HL-60/S4 treated with phorbol 12-myristate 13-acetate at 8.2 ng/mL for 4 days and 3 days (cell line): ENCODE measurements around the gene ARID3B.

Experiments
- in situ Hi-C: fragments of 300-500 bp; cut with MboI; formaldehyde crosslinking; loops from 2 replicates; pipeline ENCODE4 v1.15.0; 2022; ENCODE audit warnings: low sequenced_read_pairs

Gene ARID3B

GRCh38 chr15:74603026-74603788 is 62.2 kb downstream of the ARID3B start:
- in situ Hi-C loops = no loop called here

- in situ Hi-C loops = no loop called here
These were observed 63.0 kb downstream of the ARID3B start for GRCh38 chr15:74603789-74604705.

GRCh38 chr15:74604983-74605794 is 64.2 kb downstream of the ARID3B start:
- in situ Hi-C loops = no loop called here

DNA sequence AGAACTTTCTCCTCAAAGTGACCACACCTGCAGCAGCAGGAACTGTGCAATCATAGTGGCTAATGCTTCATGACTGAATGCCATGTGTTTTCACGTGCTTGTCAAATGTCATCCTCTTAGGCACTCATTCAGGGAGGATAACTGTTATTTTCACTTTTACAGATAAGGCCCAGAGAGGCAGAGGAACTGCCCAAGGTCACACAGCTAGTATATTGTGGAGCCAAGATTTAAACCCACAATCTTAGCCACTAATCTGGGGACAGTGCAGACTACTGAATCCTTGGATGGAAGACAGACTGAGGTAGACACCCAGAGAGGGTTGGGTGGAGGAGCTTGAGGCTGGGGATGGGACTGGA is 64.8 kb downstream of the ARID3B start:
- in situ Hi-C loops = no loop called here

GRCh38 chr15:74608786-74609185 is 67.8 kb downstream of the ARID3B start:
- in situ Hi-C loops = no loop called here

DNA sequence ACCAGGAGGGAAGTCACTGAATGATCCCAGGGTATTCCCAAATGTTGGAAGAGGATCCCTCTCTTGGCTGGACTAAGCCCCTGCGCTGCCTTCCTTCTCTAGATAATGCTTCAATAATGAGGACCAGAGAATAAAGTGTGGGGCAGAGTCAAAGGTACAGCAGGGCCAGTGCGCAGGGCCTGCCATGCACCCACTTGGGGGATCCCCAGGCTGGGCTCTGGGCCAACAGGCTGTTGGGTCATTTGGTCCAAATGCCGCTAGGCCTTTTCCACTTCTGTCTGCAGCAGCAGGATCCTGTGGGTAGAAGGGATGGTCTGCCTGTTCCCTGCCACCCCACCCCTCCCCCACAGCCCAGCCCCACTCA is 68.9 kb downstream of the ARID3B start:
- in situ Hi-C loops = no loop called here

DNA sequence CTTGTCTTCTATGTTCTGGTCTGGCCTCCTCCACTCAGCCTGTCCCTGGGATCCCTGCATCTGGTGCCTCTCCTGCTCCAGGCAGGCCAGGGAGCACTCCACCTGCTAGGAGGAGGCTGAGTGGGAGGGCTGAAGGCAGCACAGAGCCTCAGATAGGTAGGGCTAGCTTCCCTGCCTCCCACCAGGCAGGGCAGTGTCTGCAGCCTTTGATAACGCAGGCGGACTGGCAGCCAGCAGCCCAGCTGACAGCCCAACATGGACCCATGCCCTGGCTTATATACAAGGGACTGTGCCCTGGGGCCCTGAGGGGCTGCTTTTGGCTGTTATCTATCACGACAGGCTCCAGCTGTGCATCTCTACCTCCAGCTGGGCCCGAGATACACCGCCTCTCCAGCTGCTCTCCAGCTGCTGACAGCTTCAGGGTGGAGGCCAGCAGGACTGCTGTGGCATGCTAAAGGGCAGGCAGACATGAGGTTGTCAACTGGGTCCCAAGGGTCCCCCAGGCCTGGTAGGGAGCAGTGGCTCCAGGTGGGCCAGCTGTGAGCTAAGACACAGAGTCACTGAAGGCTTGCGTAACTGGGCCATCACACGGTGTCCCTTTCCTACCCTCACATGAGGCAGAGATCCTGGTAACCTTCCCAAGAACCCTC is 69.4 kb downstream of the ARID3B start:
- in situ Hi-C loops = no loop called here

- in situ Hi-C loops = no loop called here
These were observed 70.3 kb downstream of the ARID3B start for GRCh38 chr15:74611341-74611740.

DNA sequence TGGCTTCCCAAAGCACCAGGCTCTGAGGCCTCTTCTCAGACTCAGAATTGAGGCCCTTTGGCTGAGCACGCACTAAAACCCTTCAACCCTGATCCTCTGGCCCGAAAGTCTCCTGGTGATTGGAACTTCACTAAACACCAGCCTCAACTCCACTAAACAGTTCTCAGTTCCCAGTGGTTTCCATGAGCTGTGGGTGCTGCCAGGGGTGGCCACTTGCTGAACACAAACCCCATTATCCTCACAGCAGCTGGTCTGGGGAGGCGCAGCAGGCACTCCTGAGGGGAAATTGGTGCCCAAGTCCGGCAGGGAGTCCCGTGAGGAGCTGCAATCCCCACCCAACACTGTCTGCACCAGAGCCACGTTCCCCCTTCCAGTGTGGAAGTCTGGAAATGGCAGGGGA is 70.8 kb downstream of the ARID3B start:
- in situ Hi-C loops = no loop called here

- in situ Hi-C loops = no loop called here
These were observed 71.7 kb downstream of the ARID3B start for GRCh38 chr15:74612677-74613076.

GRCh38 chr15:74613089-74613952 is 72.3 kb downstream of the ARID3B start:
- in situ Hi-C loops = no loop called here

- in situ Hi-C loops = no loop called here
These were observed 73.1 kb downstream of the ARID3B start for GRCh38 chr15:74613953-74614743.

- in situ Hi-C loops = no loop called here
These were observed 73.9 kb downstream of the ARID3B start for GRCh38 chr15:74614744-74615507.

DNA sequence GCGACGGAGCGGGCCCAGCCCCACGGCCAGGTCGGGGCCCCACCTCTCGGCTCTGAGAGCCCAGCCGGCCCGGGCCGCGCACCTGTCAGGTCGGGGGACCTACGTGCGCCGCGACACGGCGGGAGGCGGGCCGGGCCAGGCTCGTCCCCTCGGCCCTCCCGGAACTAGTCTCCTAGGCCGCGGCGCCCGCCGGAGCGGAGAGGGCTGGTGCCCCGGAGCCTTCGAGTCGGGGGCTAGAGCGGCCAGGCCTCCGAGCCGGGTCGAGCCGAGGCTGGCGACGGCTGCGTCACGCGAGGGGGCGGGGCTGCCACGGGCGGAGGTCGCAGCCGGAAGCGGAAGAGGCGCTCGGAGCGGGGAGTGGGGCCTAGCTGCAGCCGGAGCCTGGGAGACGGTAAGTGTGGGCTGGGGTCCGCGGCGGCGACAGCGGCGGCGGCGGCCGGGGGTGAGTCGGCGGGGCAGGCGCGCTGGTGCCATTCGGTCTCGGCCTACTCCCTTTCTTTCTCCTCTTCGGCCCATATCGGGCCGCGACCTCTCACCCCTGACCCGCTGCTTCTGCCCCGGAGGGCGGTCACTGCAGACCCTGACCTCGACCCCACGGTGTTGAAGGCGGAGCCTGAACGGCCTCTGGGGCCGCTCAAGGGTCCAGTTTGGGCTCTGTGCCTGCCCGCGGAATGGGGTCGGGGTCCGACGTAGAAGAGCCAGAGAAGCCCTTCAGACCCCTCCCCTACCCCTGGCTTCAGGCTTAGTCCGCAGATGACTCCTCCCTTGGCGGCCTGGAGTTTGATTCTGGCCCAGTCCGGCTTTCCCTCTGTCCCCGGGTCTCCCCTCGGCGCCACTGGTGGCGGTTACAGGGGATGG is 74.7 kb downstream of the ARID3B start, which contains the start of gene CLK3:
CLK3 (plus strand) TSS at position 329 of the 858 bp plus-strand sequence. CDS start 3,361 bp downstream, outside the sequence.
- in situ Hi-C loops = no loop called here

DNA sequence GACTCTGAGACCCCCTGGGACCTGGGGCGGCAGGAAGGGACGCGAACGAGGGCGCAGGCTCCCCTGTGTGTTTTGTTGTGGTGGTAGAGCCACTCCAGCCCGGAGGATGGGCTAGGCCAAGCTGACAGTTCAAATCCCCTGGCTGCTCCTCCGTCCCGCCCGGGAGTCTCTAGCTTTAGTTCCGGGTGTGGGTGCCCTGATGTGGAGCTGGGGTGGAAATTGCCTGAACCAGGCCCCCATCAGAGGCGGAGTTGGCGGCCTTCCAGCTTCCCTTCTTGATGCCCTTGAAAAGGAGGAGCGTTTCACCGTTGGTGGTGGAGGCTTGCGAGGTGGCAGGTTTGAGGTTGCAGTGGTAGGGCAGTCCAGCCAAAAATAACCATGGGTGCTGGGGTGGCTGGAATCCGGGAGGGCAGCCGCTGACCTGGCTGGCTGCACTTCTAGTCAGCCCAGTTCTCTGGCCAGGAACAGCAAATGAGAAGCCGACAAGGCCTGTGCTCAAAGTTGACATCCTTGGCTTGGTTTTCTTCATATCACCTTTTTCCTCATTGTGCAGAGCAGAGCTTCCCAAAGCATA is 75.4 kb downstream of the ARID3B start:
- in situ Hi-C loops = no loop called here

- in situ Hi-C loops = no loop called here
These were observed 76.0 kb downstream of the ARID3B start for GRCh38 chr15:74616996-74617395.
